Measurements from ENCODE around the gene RICTOR. TPM values are rescaled to one million over a fixed set of nuclear protein-coding genes. Genes with fewer than 3 reads are reported as not detected.

The RICTOR gene
- total RNA-seq, 1 experiment from 2014 or later = 25.7 TPM

DNA sequence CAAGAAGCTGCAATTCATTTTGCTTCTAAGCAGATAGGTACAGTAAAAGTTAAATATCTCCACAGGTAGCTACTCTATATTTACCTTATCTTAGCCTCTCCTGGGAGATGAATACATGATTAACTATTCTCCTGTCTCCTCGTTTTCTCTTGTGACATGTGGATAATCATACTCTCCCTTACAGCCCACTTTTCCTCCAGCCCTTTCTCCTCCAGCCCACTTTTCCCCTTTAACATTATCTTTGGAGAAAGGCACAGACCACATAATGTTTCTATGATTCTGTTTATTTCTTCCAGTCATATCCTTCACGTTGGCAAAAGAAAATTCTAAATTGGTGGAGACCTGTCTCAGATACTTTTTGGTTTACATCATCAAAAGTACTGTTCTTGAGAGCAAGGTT is 144.4 kb downstream of the RICTOR start:
- Histone ChIP-seq H3K36me3 (ENCODE audit: control insufficient read depth, insufficient read depth, low read length) (no peaks in the 10 kb centered on the region; the same call in 1 of the 2 replicates), H3K9me3 (peaks cover 11% of the 10 kb centered on the region; the same call in 1 of the 2 replicates), H3K4me1 (no peaks in the 10 kb centered on the region), H3K27me3 (replicated peaks; ENCODE audit: control insufficient read depth, insufficient read depth, low read length) (no peaks in the 10 kb centered on the region), H3K4me3 (ENCODE audit: low read depth, low read length) (no peak overlapping the region)
- POLR2A ChIA-PET = no interaction called here
- Mint-ChIP-seq H3K27me3 (ENCODE audit: insufficient read depth, unreplicated experiment) (no peaks in the 10 kb centered on the region), H3K9me3 (ENCODE audit: unreplicated experiment) (no peaks in the 10 kb centered on the region), H3K4me3 (ENCODE audit: unreplicated experiment) (no peak overlapping the region), H3K36me3 (ENCODE audit: insufficient read depth, unreplicated experiment) (no peaks in the 10 kb centered on the region), H3K27ac (ENCODE audit: unreplicated experiment) (no peak overlapping the region), H3K4me1 (ENCODE audit: low read depth, unreplicated experiment) (no peaks in the 10 kb centered on the region)
- TF ChIP-seq, protein P1, sequence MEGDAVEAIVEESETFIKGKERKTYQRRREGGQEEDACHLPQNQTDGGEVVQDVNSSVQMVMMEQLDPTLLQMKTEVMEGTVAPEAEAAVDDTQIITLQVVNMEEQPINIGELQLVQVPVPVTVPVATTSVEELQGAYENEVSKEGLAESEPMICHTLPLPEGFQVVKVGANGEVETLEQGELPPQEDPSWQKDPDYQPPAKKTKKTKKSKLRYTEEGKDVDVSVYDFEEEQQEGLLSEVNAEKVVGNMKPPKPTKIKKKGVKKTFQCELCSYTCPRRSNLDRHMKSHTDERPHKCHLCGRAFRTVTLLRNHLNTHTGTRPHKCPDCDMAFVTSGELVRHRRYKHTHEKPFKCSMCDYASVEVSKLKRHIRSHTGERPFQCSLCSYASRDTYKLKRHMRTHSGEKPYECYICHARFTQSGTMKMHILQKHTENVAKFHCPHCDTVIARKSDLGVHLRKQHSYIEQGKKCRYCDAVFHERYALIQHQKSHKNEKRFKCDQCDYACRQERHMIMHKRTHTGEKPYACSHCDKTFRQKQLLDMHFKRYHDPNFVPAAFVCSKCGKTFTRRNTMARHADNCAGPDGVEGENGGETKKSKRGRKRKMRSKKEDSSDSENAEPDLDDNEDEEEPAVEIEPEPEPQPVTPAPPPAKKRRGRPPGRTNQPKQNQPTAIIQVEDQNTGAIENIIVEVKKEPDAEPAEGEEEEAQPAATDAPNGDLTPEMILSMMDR (IDR thresholded peaks at IDR 0.05; ENCODE audit: insufficient read depth in 1 of 2, low read depth in 1 of 2, low read length in 1 of 2, severe bottlenecking in 1 of 2, unreplicated experiment in 1 of 2) = no peak
- DNase-seq = no peak
- no TSS peak for BruUV-seq (replicated peaks)
- intact Hi-C loops (cut with micrococcal nuclease; ENCODE audit: unreplicated experiment) = no loop called here
- CTCF ChIA-PET = interaction anchor here (1.0 kb wide), 1 partner anchor 509 kb away, joined by 3 read pairs; no protein-coding TSS in a partner anchor

DNA sequence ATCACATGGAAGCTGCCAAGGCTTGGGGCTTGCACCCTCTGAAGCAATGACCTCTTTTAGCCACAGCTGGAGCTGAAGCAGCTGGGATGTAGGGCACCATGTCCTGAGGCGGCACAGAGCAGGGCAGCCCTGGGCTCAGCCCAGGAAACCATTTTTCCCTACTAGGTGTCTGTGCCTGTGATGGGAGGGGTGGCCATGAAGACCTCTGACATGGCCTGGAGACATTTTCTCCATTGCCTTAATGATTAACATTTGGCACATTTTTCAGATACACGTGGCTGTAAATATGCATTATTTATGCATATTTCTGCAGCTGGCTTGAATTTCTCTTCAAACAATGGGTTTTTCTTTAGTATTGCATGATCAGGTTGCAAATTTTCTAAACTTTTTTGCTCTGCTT is 146.7 kb downstream of the RICTOR start:
- H3K4me1 Mint-ChIP-seq (ENCODE audit: low read depth, unreplicated experiment) = no peaks in the 10 kb centered on the region
- DNase-seq = no peak
- Histone ChIP-seq H3K4me1 (no peaks in the 10 kb centered on the region), H3K4me3 (ENCODE audit: low read depth, low read length) (no peak overlapping the region), H3K36me3 (ENCODE audit: control insufficient read depth, insufficient read depth, low read length) (no peaks in the 10 kb centered on the region; the same call in 1 of the 2 replicates), H3K27me3 (replicated peaks; ENCODE audit: control insufficient read depth, insufficient read depth, low read length) (no peaks in the 10 kb centered on the region), H3K9me3 (peaks cover 11% of the 10 kb centered on the region; the same call in 1 of the 2 replicates)
- intact Hi-C loops (cut with micrococcal nuclease; ENCODE audit: unreplicated experiment) = no loop called here
- TF ChIP-seq, protein P1 (IDR thresholded peaks at IDR 0.05; ENCODE audit: insufficient read depth in 1 of 2, low read depth in 1 of 2, low read length in 1 of 2, severe bottlenecking in 1 of 2, unreplicated experiment in 1 of 2) = no peak
- H3K9me3 Mint-ChIP-seq (ENCODE audit: unreplicated experiment) = no peaks in the 10 kb centered on the region
- H3K4me3 Mint-ChIP-seq (ENCODE audit: unreplicated experiment) = no peak overlapping the region
- ChIA-PET POLR2A (no interaction called here), CTCF (no interaction called here)
- H3K27me3 Mint-ChIP-seq (ENCODE audit: insufficient read depth, unreplicated experiment) = peaks cover 2% of the 10 kb centered on the region
- BruUV-seq (replicated peaks) = no TSS peak
- no peaks in the 10 kb centered on the region for H3K36me3 Mint-ChIP-seq (ENCODE audit: insufficient read depth, unreplicated experiment)
- H3K27ac Mint-ChIP-seq (ENCODE audit: unreplicated experiment) = no peak overlapping the region

DNA sequence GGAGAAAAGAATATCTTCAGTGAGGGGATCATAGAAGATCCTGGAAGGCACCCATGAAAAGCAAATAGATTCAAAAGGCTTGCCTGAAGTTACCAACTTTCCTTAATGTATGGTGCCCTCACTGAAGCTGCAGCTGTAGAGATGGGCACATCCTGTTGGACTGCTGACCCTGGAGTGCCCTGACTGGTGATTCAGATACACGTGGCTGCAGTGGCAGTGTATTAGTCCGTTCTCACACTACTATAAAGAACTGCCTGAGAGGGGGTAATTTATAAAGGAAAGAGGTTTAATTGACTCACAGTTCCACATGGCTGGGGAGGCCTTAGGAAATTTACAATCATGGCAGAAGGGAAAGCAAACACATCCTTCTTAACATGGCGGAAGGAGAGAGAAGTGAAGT is 148.1 kb downstream of the RICTOR start:
- no peak for DNase-seq
- no peak overlapping the region for H3K4me3 ChIP-seq (ENCODE audit: low read depth, low read length)
- intact Hi-C loops (cut with micrococcal nuclease; ENCODE audit: unreplicated experiment) = no loop called here
- Mint-ChIP-seq H3K36me3 (ENCODE audit: insufficient read depth, unreplicated experiment) (no peaks in the 10 kb centered on the region), H3K4me1 (ENCODE audit: low read depth, unreplicated experiment) (no peaks in the 10 kb centered on the region), H3K4me3 (ENCODE audit: unreplicated experiment) (no peak overlapping the region), H3K9me3 (ENCODE audit: unreplicated experiment) (no peaks in the 10 kb centered on the region), H3K27ac (ENCODE audit: unreplicated experiment) (no peak overlapping the region), H3K27me3 (ENCODE audit: insufficient read depth, unreplicated experiment) (peaks cover 5% of the 10 kb centered on the region)
- TF ChIP-seq, protein P1 (IDR thresholded peaks at IDR 0.05; ENCODE audit: insufficient read depth in 1 of 2, low read depth in 1 of 2, low read length in 1 of 2, severe bottlenecking in 1 of 2, unreplicated experiment in 1 of 2) = no peak
- peaks cover 11% of the 10 kb centered on the region; the same call in 1 of the 2 replicates for H3K9me3 ChIP-seq
- ChIA-PET POLR2A (no interaction called here), CTCF (no interaction called here)
- H3K27me3 ChIP-seq (replicated peaks; ENCODE audit: control insufficient read depth, insufficient read depth, low read length) = no peaks in the 10 kb centered on the region
- H3K36me3 ChIP-seq (ENCODE audit: control insufficient read depth, insufficient read depth, low read length) = no peaks in the 10 kb centered on the region; the same call in 1 of the 2 replicates
- no TSS peak for BruUV-seq (replicated peaks)
- H3K4me1 ChIP-seq = no peaks in the 10 kb centered on the region

Measured in Caco-2 (cell line).